MM.1S (cell line): ENCODE measurements around the gene ARHGAP1.

ENCODE experiments used
- CTCF ChIP-seq: fragments of 300-600 bp; sonication (generic); IDR thresholded peaks from 2 replicates; pipeline ENCODE4 v1.5.1; 2016; ENCODE audit warnings: antibody characterized with exemption, low read length, mixed read lengths
- EZH2 ChIP-seq: fragments of 300-600 bp; sonication (generic); optimal IDR thresholded peaks from 2 replicates; pipeline ENCODE3; 2017; ENCODE audit warnings: low read depth, mild to moderate bottlenecking, antibody characterized with exemption, low read length, mixed read lengths
- EZH2phosphoT487 ChIP-seq: fragments of 300-600 bp; sonication (generic); IDR thresholded peaks from 2 replicates; pipeline ENCODE4 v1.6.1; 2018; ENCODE audit warnings: antibody characterized with exemption, low read length

DNA sequence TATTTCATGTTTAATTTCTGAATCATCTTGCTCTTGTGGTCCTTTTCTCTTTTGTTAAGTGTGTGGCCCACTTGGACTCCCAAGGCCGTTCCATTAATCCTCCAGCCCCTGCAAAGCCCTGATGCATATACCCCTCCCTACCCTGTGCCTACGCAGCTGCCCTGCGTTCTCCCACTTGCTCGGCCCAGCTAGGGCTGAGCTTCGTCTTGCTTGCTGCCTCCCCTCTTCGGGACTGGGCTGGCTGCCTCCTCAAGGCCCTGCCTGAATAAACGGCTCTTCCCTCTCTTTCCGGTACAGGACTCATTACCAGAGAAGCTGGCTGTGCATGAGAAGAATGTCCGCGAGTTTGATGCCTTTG is 28.5 kb downstream of the ARHGAP1 start:
- TF ChIP-seq CTCF (no peak), EZH2phosphoT487 (no peak), EZH2 (no peak)
